Left ventricle myocardium inferior (tissue), 1 donor: Measurements from ENCODE around the gene ODF2. TPM values are rescaled to one million over a fixed set of nuclear protein-coding genes. Genes with fewer than 3 reads are reported as not detected.
"Not testable (repeated sequence)": the region's sequence is repeated elsewhere in the genome, so short reads cannot be mapped to it uniquely, and the experiment has no call there.

Source experiments
- DNase-seq: peaks from one replicate; pipeline ENCODE4 v3.0.0-alpha.2; 2020
- H3K27ac ChIP-seq: fragments of 200-600 bp; replicated peaks from 2 replicates; pipeline ENCODE4 v1.8.0; 2021
- H3K27me3 ChIP-seq: fragments of 200-600 bp; 2 replicates; pipeline ENCODE4 v1.8.0; 2021; ENCODE audit warnings: low read depth
- H3K36me3 ChIP-seq: fragments of 200-600 bp; 2 replicates; pipeline ENCODE4 v1.8.0; 2021
- H3K4me1 ChIP-seq: fragments of 200-600 bp; 2 replicates; pipeline ENCODE4 v1.8.0; 2021
- H3K4me3 ChIP-seq: fragments of 200-600 bp; 2 replicates; pipeline ENCODE4 v1.8.0; 2021; ENCODE audit warnings: mild to moderate bottlenecking, moderate library complexity
- H3K9me3 ChIP-seq: fragments of 200-600 bp; replicated peaks from 2 replicates; pipeline ENCODE4 v1.8.0; 2021
- CTCF ChIP-seq: fragments of 200-600 bp; IDR thresholded peaks from 2 replicates; pipeline ENCODE4 v1.8.0; 2021; ENCODE audit warnings: antibody characterized with exemption, mild to moderate bottlenecking, borderline replicate concordance
- intact Hi-C: fragments of 100-400 bp; cut with micrococcal nuclease; formaldehyde crosslinking; loops from one replicate; pipeline ENCODE4 v1.11.0; 2022
- total RNA-seq: library from RNA; stranded (reverse); fragmentation: NEBNext Ultra II Directional; extraction: Animal tissue kit (Norgen Biotek cat#: 25700); gene quantifications from one replicate; pipeline ENCODE4 v1.2.1, GENCODE V29; 2021
- donor health status: DM: no; HTN: yes; CAD: no; lungs with severe emphysema.

ODF2 gene
- total RNA-seq, 1 donor from 2014 or later, result 16.7 TPM

- Histone ChIP-seq H3K9me3 (no peaks in the 10 kb centered on the region), H3K4me3 (no peak overlapping the region), H3K27ac (no peak overlapping the region), H3K4me1 (peaks cover 29% of the 10 kb centered on the region), H3K27me3 (peaks cover 18% of the 10 kb centered on the region), H3K36me3 (no peaks in the 10 kb centered on the region)
- intact Hi-C loops, result no loop called here
- no peak for TF ChIP-seq CTCF
- no peak for DNase-seq
These were observed 33.0 kb upstream of the ODF2 start for GRCh38 chr9:128422783-128423150.

GRCh38 chr9:128423356-128423755 lies 32.5 kb upstream of the ODF2 start:
- H3K4me1 ChIP-seq, result peaks cover 29% of the 10 kb centered on the region
- intact Hi-C loops, H3K36me3 ChIP-seq, H3K4me3 ChIP-seq, H3K27ac ChIP-seq, DNase-seq, H3K9me3 ChIP-seq: not testable (repeated sequence)
- H3K27me3 ChIP-seq, result peaks cover 12% of the 10 kb centered on the region

GRCh38 chr9:128424268-128424780 lies 31.5 kb upstream of the ODF2 start:
- intact Hi-C loops, result no loop called here
- DNase-seq, result no peak
- peaks cover 22% of the 10 kb centered on the region for H3K4me1 ChIP-seq

GRCh38 chr9:128428644-128429512 lies 26.9 kb upstream of the ODF2 start:
- TF ChIP-seq CTCF, result no peak
- H3K4me3 ChIP-seq, result no peak overlapping the region
- intact Hi-C loops, result no loop called here
- no peaks in the 10 kb centered on the region for H3K27me3 ChIP-seq
- H3K36me3 ChIP-seq, result no peaks in the 10 kb centered on the region
- no peaks in the 10 kb centered on the region for H3K9me3 ChIP-seq
- no peak for DNase-seq
- H3K27ac ChIP-seq, result no peak overlapping the region
- no peaks in the 10 kb centered on the region for H3K4me1 ChIP-seq

More at GRCh38 chr9:128424268-128424780, 31.5 kb upstream of the ODF2 start:
- Histone ChIP-seq H3K27me3 (peaks cover 2% of the 10 kb centered on the region), H3K4me3 (no peak overlapping the region), H3K27ac (no peak overlapping the region), H3K36me3 (no peaks in the 10 kb centered on the region), H3K9me3 (no peaks in the 10 kb centered on the region)
- TF ChIP-seq CTCF, result no peak

GRCh38 chr9:128429513-128430086 lies 26.2 kb upstream of the ODF2 start:
- H3K4me3 ChIP-seq, result no peak overlapping the region
- intact Hi-C loops, result no loop called here
- no peaks in the 10 kb centered on the region for H3K9me3 ChIP-seq
- H3K27ac ChIP-seq, result no peak overlapping the region
- no peak for DNase-seq
- H3K4me1 ChIP-seq, result no peaks in the 10 kb centered on the region
- H3K27me3 ChIP-seq, result no peaks in the 10 kb centered on the region
- no peaks in the 10 kb centered on the region for H3K36me3 ChIP-seq
- no peak for TF ChIP-seq CTCF

- intact Hi-C loops, result no loop called here
- Histone ChIP-seq H3K27ac (no peak overlapping the region), H3K4me3 (no peak overlapping the region), H3K9me3 (no peaks in the 10 kb centered on the region), H3K4me1 (no peaks in the 10 kb centered on the region), H3K36me3 (no peaks in the 10 kb centered on the region), H3K27me3 (no peaks in the 10 kb centered on the region)
- no peak for DNase-seq
- TF ChIP-seq CTCF, result no peak
These were observed 24.6 kb upstream of the ODF2 start for GRCh38 chr9:128431207-128431606.
